Activated CD4-positive, alpha-beta memory T cell treated with anti-CD3 and anti-CD28 coated beads, Interleukin-2, amount 10 ng/mL, durations not matched to agents 7 days and 5 days (primary cell): ENCODE measurements around the gene ZNF157. TPM values are rescaled to one million over a fixed set of nuclear protein-coding genes. Genes with fewer than 3 reads are reported as not detected.

ENCODE experiments used
- CTCF ChIA-PET: fragments of 350-600 bp; sonication (Branson Sonifier 250); formaldehyde crosslinking; loops from one replicate; lab custom pipeline; 2021; ENCODE audit warnings: antibody characterized with exemption, inconsistent platforms; lab: Charles Lee
- POLR2A ChIA-PET: fragments of 350-600 bp; sonication (Branson Sonifier 250); formaldehyde crosslinking; loops from one replicate; lab custom pipeline; 2021; ENCODE audit warnings: antibody characterized with exemption; lab: Charles Lee
- DNase-seq: peaks from one replicate; pipeline ENCODE4 v3.0.0-alpha.2; 2020
- H3K27ac Mint-ChIP-seq: one replicate; pipeline ENCODE4 v1.8.0; 2021; ENCODE audit warnings: mild to moderate bottlenecking, mixed read lengths
- H3K27me3 Mint-ChIP-seq: one replicate; pipeline ENCODE4 v1.8.0; 2021; ENCODE audit warnings: mixed read lengths
- H3K36me3 Mint-ChIP-seq: one replicate; pipeline ENCODE4 v1.8.0; 2021; ENCODE audit warnings: low read depth, mixed read lengths
- H3K4me1 Mint-ChIP-seq: one replicate; pipeline ENCODE4 v1.8.0; 2021; ENCODE audit warnings: mixed read lengths
- H3K4me3 Mint-ChIP-seq: one replicate; pipeline ENCODE4 v1.8.0; 2021; ENCODE audit warnings: mild to moderate bottlenecking, mixed read lengths
- H3K9me3 Mint-ChIP-seq: one replicate; pipeline ENCODE4 v1.8.0; 2021; ENCODE audit warnings: mixed read lengths
- total RNA-seq, 2 experiments: library from RNA; stranded (reverse); gene quantifications; one replicate each; pipeline ENCODE4 v1.2.3, GENCODE V29; 2021

The ZNF157 gene
- total RNA-seq, 2 experiments from 2014 or later = 0.15 to 0.18 TPM

- Mint-ChIP-seq H3K27ac (no peak overlapping the region), H3K4me3 (no peak overlapping the region), H3K4me1 (no peaks in the 10 kb centered on the region), H3K36me3 (peaks cover 61% of the 10 kb centered on the region), H3K27me3 (no peaks in the 10 kb centered on the region), H3K9me3 (peaks cover 17% of the 10 kb centered on the region)
- POLR2A ChIA-PET = no interaction called here
- CTCF ChIA-PET = no interaction called here
- DNase-seq = no peak
Observed at GRCh38 chrX:47458528-47458927, 88.2 kb downstream of the ZNF157 start.

GRCh38 chrX:47460561-47460960 lies 90.2 kb downstream of the ZNF157 start:
- Mint-ChIP-seq H3K4me1 (no peaks in the 10 kb centered on the region), H3K36me3 (peaks cover 58% of the 10 kb centered on the region), H3K4me3 (no peak overlapping the region), H3K9me3 (peaks cover 11% of the 10 kb centered on the region), H3K27ac (no peak overlapping the region), H3K27me3 (no peaks in the 10 kb centered on the region)
- CTCF ChIA-PET = no interaction called here
- POLR2A ChIA-PET = no interaction called here
- DNase-seq = no peak

Other genes with a start within 250 kb of the ZNF157 start
- gene NDUFB11, start 225.9 kb upstream of the ZNF157 start, total RNA-seq = 10 to 100 TPM; 89.0 to 89.8 TPM
- gene RBM10, start 225.4 kb upstream of the ZNF157 start, total RNA-seq = 10 to 100 TPM; 55.3 to 57.0 TPM
- gene UBA1, start 176.7 kb upstream of the ZNF157 start, total RNA-seq = 100 to 1,000 TPM; 180 to 187 TPM
- 10 to 100 TPM; 59.6 to 60.0 TPM for gene CDK16, start 151.9 kb upstream of the ZNF157 start, total RNA-seq
- gene USP11, start 137.6 kb upstream of the ZNF157 start, total RNA-seq = 10 to 100 TPM; 27.6 to 29.4 TPM
- 10 to 100 TPM in 1 of 2 experiments, 1 to 10 TPM in 1; 9.0 to 10.9 TPM for gene ZNF41, start 112.6 kb downstream of the ZNF157 start, total RNA-seq
- gene ARAF, start 190.6 kb downstream of the ZNF157 start, total RNA-seq = 10 to 100 TPM; 72.6 to 75.4 TPM
- 100 to 1,000 TPM; 183 to 198 TPM for gene TIMP1, start 211.9 kb downstream of the ZNF157 start, total RNA-seq
- gene SYN1, start 249.3 kb downstream of the ZNF157 start, total RNA-seq = under 1 TPM; 0.18 to 0.40 TPM